GM12878 (cell line): ENCODE measurements around the gene MAGI3. TPM values are rescaled to one million over a fixed set of nuclear protein-coding genes. Genes with fewer than 3 reads are reported as not detected.

ENCODE experiments used
- ATAC-seq: fragments of 200-7000 bp; cut with Tn5 transposase; 3 replicates; pipeline ENCODE4 v1.9.1; 2020; ENCODE audit warnings: mild to moderate bottlenecking, moderate library complexity
- BruUV-seq: library from RNA; stranded (reverse); fragments of 400-500 nt; replicated peaks from 2 replicates; lab custom pipeline; 2021; lab: Mats Ljungman, UMichigan
- CTCF ChIA-PET: fragments of 300-600 bp; sonication (Branson Sonifier 250); formaldehyde crosslinking; extraction: SDS; loops from one replicate; lab custom pipeline; 2021; ENCODE audit warnings: inconsistent platforms; lab: Yijun Ruan, JAX
- POLR2A ChIA-PET: fragments of 350-600 bp; formaldehyde crosslinking; extraction: SDS; loops from one replicate; lab custom pipeline; 2021; ENCODE audit warnings: inconsistent platforms; lab: Charles Lee
- RAD21 ChIA-PET: fragments of 300-600 bp; sonication (Branson Sonifier 250); formaldehyde crosslinking; loops from one replicate; lab custom pipeline; 2023; ENCODE audit warnings: antibody characterized with exemption; ENCODE audit not compliant: unreplicated experiment; lab: Charles Lee
- SMC1A ChIA-PET: fragments of 300-600 bp; sonication (Branson Sonifier 250); formaldehyde crosslinking; loops from one replicate; lab custom pipeline; 2023; ENCODE audit not compliant: unreplicated experiment, uncharacterized antibody; lab: Charles Lee
- DNase-seq: peaks from one replicate; pipeline ENCODE4 v3.0.0-alpha.2; 2011; ENCODE audit warnings: low read depth, low spot score
- FAIRE-seq: peaks from 3 replicates; lab custom pipeline; 2011; peaks lifted over from hg19 to GRCh38; lab: Jason Lieb, UNC
- H2AFZ ChIP-seq: 2 replicates; pipeline ENCODE4 v1.6.0; 2011; ENCODE audit warnings: low read depth, low read length, control low read depth; ENCODE audit not compliant: control insufficient read depth
- H3K27ac ChIP-seq: 2 replicates; pipeline ENCODE4 v1.5.1; 2011; ENCODE audit warnings: control low read depth; ENCODE audit not compliant: control insufficient read depth, insufficient read depth
- H3K27me3 ChIP-seq, 2 experiments: replicated peaks in 1 of 2; 2 replicates each; pipeline versions ENCODE4 v1.6.0 to v1.6.1; 2011; ENCODE audit warnings: low read length in 1 of 2; ENCODE audit not compliant: control insufficient read depth in 2 of 2, insufficient read depth in 2 of 2
- H3K36me3 ChIP-seq, 2 experiments: 2 replicates each; pipeline ENCODE4 v1.5.1; 2011; ENCODE audit warnings: low read length in 1 of 2; ENCODE audit not compliant: control insufficient read depth in 2 of 2, insufficient read depth in 2 of 2
- H3K4me1 ChIP-seq: 2 replicates; pipeline ENCODE4 v1.6.1; 2011; ENCODE audit warnings: mild to moderate bottlenecking, low read length, moderate library complexity, mixed read lengths; ENCODE audit not compliant: control insufficient read depth, insufficient read depth
- H3K4me2 ChIP-seq: 2 replicates; pipeline ENCODE4 v1.6.0; 2011; ENCODE audit warnings: control low read depth; ENCODE audit not compliant: control insufficient read depth, insufficient read depth
- H3K4me3 ChIP-seq: fragments of 200-600 bp; sonication (generic); 2 replicates; pipeline ENCODE4 v1.5.1; 2016
- H3K79me2 ChIP-seq: 2 replicates; pipeline ENCODE4 v1.6.0; 2011; ENCODE audit warnings: low read length; ENCODE audit not compliant: control insufficient read depth, insufficient read depth
- H3K9ac ChIP-seq: 2 replicates; pipeline ENCODE4 v1.8.0; 2011; ENCODE audit warnings: low read length, control low read depth, mixed read lengths; ENCODE audit not compliant: control insufficient read depth, insufficient read depth
- H3K9me3 ChIP-seq: replicated peaks from 3 replicates; pipeline ENCODE4 v1.5.1; 2011; ENCODE audit warnings: mild to moderate bottlenecking, low read length; ENCODE audit not compliant: control insufficient read depth, insufficient read depth
- H4K20me1 ChIP-seq: 2 replicates; pipeline ENCODE4 v1.6.0; 2011; ENCODE audit not compliant: control insufficient read depth, insufficient read depth
- CBFB ChIP-seq: IDR thresholded peaks from 2 replicates; pipeline ENCODE4 v1.6.1; 2016; ENCODE audit warnings: antibody characterized with exemption, low read depth
- CHD4 ChIP-seq: fragments of 200-600 bp; sonication (generic); IDR thresholded peaks from 2 replicates; pipeline ENCODE4 v1.6.1; 2016; ENCODE audit warnings: mild to moderate bottlenecking
- EZH2 ChIP-seq: IDR thresholded peaks from 2 replicates; pipeline ENCODE4 v1.6.1; 2012; ENCODE audit warnings: low read depth, mild to moderate bottlenecking, control low read depth, inconsistent platforms, low read length, borderline replicate concordance; ENCODE audit not compliant: control insufficient read depth
- HDGF ChIP-seq: fragments of 450-650 bp; IDR thresholded peaks from 2 replicates; pipeline ENCODE4 v1.6.1; 2016; ENCODE audit warnings: antibody characterized with exemption
- JUND ChIP-seq: IDR thresholded peaks from 2 replicates; pipeline ENCODE4 v1.6.1; 2012; ENCODE audit warnings: low read depth, mild to moderate bottlenecking, low read length, improper control_type of control experiment, moderate library complexity
- MEF2A ChIP-seq: IDR thresholded peaks from 2 replicates; pipeline ENCODE4 v1.6.1; 2011; ENCODE audit warnings: low read depth, mild to moderate bottlenecking, low read length, moderate library complexity; ENCODE audit not compliant: insufficient read depth
- MXI1 ChIP-seq: fragments of 150-350 bp; IDR thresholded peaks from 2 replicates; pipeline ENCODE4 v1.6.1; 2011; ENCODE audit warnings: low read depth, mild to moderate bottlenecking, inconsistent platforms, low read length, improper control_type of control experiment
- NR2C1 ChIP-seq: fragments of 450-650 bp; IDR thresholded peaks from 2 replicates; pipeline ENCODE4 v1.6.1; 2017; ENCODE audit warnings: antibody characterized with exemption, mild to moderate bottlenecking, moderate library complexity
- NRF1 ChIP-seq: conservative IDR thresholded peaks from 2 replicates; pipeline ENCODE4 v1.6.1; 2011; ENCODE audit warnings: mild to moderate bottlenecking, low read depth, low read length, improper control_type of control experiment
- RBBP5 ChIP-seq: fragments of 200-600 bp; sonication (generic); conservative IDR thresholded peaks from 2 replicates; pipeline ENCODE4 v1.6.1; 2016
- SP1 ChIP-seq: IDR thresholded peaks from one replicate; pipeline ENCODE4 v1.6.1; 2011; ENCODE audit warnings: low read depth, low read length
- TCF3 ChIP-seq: IDR thresholded peaks from 2 replicates; pipeline ENCODE4 v1.6.1; 2012; ENCODE audit warnings: low read depth, mild to moderate bottlenecking, low read length, borderline replicate concordance; ENCODE audit not compliant: insufficient read depth
- ZBED1 ChIP-seq: IDR thresholded peaks from 2 replicates; pipeline ENCODE4 v1.6.1; 2016; ENCODE audit warnings: borderline replicate concordance
- ZBTB40 ChIP-seq: fragments of 450-650 bp; IDR thresholded peaks from 2 replicates; pipeline ENCODE4 v1.6.1; 2016; ENCODE audit warnings: mild to moderate bottlenecking, moderate library complexity, borderline replicate concordance
- ZNF274 ChIP-seq: IDR thresholded peaks from one replicate; pipeline ENCODE4 v1.8.0; 2011; ENCODE audit not compliant: insufficient read length, insufficient read depth
- ZNF592 ChIP-seq: fragments of 450-650 bp; IDR thresholded peaks from 2 replicates; pipeline ENCODE4 v1.6.1; 2017; ENCODE audit warnings: mild to moderate bottlenecking, moderate library complexity
- ZZZ3 ChIP-seq: IDR thresholded peaks from 2 replicates; pipeline ENCODE4 v1.6.1; 2011; ENCODE audit warnings: low read depth; ENCODE audit not compliant: control insufficient read depth, insufficient read length
- WGBS: methylation state at CpG from one replicate; pipeline ENCODE4 v1.1.6; 2016; ENCODE audit warnings: low lambda C conversion rate; ENCODE audit not compliant: insufficient replicate concordance, insufficient coverage; ENCODE audit errors: missing lambda C conversion rate; 5-methylcytosine and 5-hydroxymethylcytosine counted together
- in situ Hi-C: fragments of 300-500 bp; cut with MboI; formaldehyde crosslinking; loops from 9 replicates; pipeline ENCODE4 v1.14.3; 2018; ENCODE audit warnings: mixed read lengths
- intact Hi-C: fragments of 100-400 bp; cut with micrococcal nuclease; formaldehyde crosslinking; loops from one replicate; pipeline ENCODE4 v1.14.2; 2022; ENCODE audit not compliant: unreplicated experiment
- polyA plus RNA-seq, 11 experiments: library from polyadenylated mRNA; depleted of rRNA in 4 of 11; unstranded in 6 of 11; stranded (reverse) in 5 of 11; fragments of >200 nt; fragmentation: Nextera tagmentation in 4 of 11; fragmentation: Illumina TruSeq in 1 of 11; extraction: Ambion mirVana in 4 of 11; extraction: Trizol in 1 of 11; gene quantifications; 1 replicate in 1 of 11; 2 replicates in 10 of 11; pipeline versions ENCODE4 v1.2.1 to v1.2.3, GENCODE V29; 2011 to 2016; ENCODE audit warnings: inconsistent platforms in 2 of 11, missing spikeins in 2 of 11, low read depth in 1 of 11
- total RNA-seq, 4 experiments: library from RNA; depleted of rRNA in 3 of 4; stranded (reverse); fragments of >200 nt in 3 of 4; fragmentation: Illumina TruSeq in 1 of 4; extraction: Trizol in 1 of 4; gene quantifications; 2 replicates each; pipeline versions ENCODE4 v1.2.1 to v1.2.3, GENCODE V29; 2013 to 2021

The MAGI3 gene
- total and polyA plus RNA-seq, 10 of the 15 experiments (the other 5 are each of a cell fraction or from before 2014, with no cell fraction given), result 0.17 to 0.65 (median 0.32) TPM

DNA sequence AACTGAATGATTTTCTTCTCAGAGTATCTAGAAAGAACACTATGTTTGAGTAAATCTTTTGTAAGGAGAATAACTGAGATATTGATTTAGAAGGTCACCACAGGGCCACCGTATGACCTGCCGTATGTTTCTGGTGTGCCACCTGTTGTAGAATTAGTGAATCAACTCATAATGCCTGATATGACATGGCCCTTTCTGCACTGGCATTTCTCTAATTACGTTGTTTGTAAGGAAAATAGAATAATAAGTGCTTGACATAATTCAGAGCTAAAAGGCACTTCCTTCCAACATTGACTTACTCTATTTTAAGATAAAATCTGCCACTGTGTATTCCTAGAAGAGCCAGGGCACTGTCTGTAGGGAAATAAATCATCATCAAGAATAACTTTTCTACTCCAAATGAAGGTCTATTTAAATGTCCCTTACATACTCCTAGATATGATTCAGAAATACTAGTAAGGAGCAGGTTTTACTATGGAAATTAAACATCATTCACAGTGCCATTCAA, 267.3 kb downstream of the MAGI3 start (continued):
- TF ChIP-seq ZBTB40, result no peak
- no peak for TF ChIP-seq ZNF274
- no peak for TF ChIP-seq TCF3
- TF ChIP-seq NRF1, result no peak
- TF ChIP-seq CBFB, result no peak
- no peak for TF ChIP-seq ZZZ3
- TF ChIP-seq MEF2A, result no peak
- TF ChIP-seq CHD4, result no peak
- no peak for TF ChIP-seq RBBP5
- TF ChIP-seq EZH2, result no peak
- TF ChIP-seq, all 136 proteins: peak for 0

GRCh38 chr1:113659035-113659434, 268.7 kb downstream of the MAGI3 start:
- no peak overlapping the region for H3K4me3 ChIP-seq
- no peak for DNase-seq
- H3K27me3 ChIP-seq, result no peaks in the 10 kb centered on the region
- no peak overlapping the region for H2AFZ ChIP-seq
- ChIA-PET SMC1A (no interaction called here), POLR2A (no interaction called here), RAD21 (no interaction called here), CTCF (no interaction called here)
- TF ChIP-seq SP1, result no peak
- TF ChIP-seq NR2C1, result no peak
- TF ChIP-seq HDGF, result no peak
- TF ChIP-seq ZBED1, result no peak
- TF ChIP-seq ZNF592, result no peak
- TF ChIP-seq JUND, result no peak
- no peak for TF ChIP-seq MXI1
- H3K79me2 ChIP-seq, result no peaks in the 10 kb centered on the region
- H3K9me3 ChIP-seq, result no peaks in the 10 kb centered on the region
- no peaks in the 10 kb centered on the region for H4K20me1 ChIP-seq
- no peak overlapping the region for H3K4me2 ChIP-seq
- ATAC-seq, result no peak
- no peak overlapping the region for H3K9ac ChIP-seq
- BruUV-seq, result no TSS peak
- H3K36me3 ChIP-seq, result no peaks in the 10 kb centered on the region
- H3K4me1 ChIP-seq, result no peaks in the 10 kb centered on the region
- intact Hi-C loops (no loop called here), in situ Hi-C loops (no loop called here)
- FAIRE-seq, result no peak
- H3K27ac ChIP-seq, result no peak overlapping the region
- WGBS, result 92% methylated on average over 9 of the region's 9 CpGs
